Measurements from ENCODE around the gene UBTFL1. TPM values are rescaled to one million over a fixed set of nuclear protein-coding genes. Genes with fewer than 3 reads are reported as not detected.
A peak's percentile ranks its signal among the peaks of the same experiment; 100 is the strongest.
"Not testable (repeated sequence)": the region's sequence is repeated elsewhere in the genome, so short reads cannot be mapped to it uniquely, and the experiment has no call there.

UBTFL1 gene, protein sequence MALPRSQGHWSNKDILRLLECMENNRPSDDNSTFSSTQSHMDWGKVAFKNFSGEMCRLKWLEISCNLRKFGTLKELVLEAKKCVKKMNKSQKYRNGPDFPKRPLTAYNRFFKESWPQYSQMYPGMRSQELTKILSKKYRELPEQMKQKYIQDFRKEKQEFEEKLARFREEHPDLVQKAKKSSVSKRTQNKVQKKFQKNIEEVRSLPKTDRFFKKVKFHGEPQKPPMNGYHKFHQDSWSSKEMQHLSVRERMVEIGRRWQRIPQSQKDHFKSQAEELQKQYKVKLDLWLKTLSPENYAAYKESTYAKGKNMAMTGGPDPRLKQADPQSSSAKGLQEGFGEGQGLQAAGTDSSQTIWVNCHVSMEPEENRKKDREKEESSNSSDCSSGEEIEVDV
- total RNA-seq = not detected

DNA sequence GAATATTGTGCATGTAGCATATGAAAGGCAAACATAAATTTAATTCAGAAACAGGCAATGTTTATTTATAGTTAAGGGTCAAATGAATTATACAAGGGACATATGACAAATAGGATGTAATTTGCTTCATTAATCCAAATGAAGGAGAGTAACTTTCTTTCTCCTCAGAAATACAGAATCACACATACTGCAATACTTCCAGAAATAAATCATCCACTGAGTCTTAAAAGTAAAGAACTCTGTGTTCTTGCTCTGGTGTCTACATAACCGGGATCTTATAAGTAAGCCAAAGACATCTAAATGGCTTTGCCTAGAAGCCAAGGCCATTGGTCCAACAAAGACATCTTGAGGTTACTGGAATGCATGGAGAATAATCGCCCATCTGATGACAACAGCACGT, at the start of gene UBTFL1:
Gene UBTFL1, plus strand, starts transcription at position 301 of the 400 bp plus-strand sequence. Its CDS starts 0 bp downstream, at position 301.
- H3K4me3 ChIP-seq (replicated peaks in 1 of 3); DNase-seq; H3K27me3 ChIP-seq; H3K4me1 ChIP-seq; H3K9me3 ChIP-seq; intact Hi-C loops (cut with DNase I); H3K27ac ChIP-seq; H3K36me3 ChIP-seq: not testable (repeated sequence)
- 40 to 100% methylated on average over 1 to 2 of the region's 3 CpGs for WGBS, 2 donors

DNA sequence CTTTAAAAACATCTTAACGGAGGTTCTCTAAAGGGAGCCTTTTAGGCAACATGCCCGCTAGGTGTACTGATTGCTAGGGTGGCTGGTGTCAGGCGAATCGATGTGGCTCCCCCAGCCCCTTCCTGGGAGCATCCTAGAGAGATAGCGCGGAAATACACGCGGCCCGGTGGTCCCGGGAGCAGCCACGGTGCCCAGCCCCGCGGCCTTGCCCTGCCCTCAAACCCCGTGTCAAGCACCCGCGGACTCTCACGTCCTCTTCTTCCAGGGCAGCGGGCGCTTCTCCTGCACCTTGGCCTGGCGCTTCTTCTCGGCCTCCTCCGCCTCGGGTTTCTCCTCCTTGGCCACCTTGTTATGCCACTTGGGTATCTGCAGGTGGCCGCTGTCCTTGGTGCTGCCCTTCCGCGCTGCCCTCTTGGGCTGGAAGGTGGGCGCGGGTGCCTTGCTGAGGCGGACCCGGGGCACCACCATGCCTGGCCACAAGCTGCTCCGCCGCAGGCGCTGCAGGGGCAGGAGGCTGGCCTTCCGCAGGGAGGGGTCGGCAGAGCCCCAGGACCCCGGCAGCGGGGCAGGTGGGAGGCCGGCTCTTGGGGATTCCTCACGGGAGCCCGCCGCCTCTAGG, 34.0 kb upstream of the UBTFL1 start:
- H3K9me3 ChIP-seq; intact Hi-C loops (cut with DNase I); H3K27me3 ChIP-seq; H3K36me3 ChIP-seq; H3K4me3 ChIP-seq (replicated peaks in 1 of 3); H3K27ac ChIP-seq; H3K4me1 ChIP-seq: not testable (repeated sequence)
- DNase-seq = peak; percentile 11 to 38
- WGBS, 2 donors = no CpG with 5 or more reads among the region's 41 CpGs

DNA sequence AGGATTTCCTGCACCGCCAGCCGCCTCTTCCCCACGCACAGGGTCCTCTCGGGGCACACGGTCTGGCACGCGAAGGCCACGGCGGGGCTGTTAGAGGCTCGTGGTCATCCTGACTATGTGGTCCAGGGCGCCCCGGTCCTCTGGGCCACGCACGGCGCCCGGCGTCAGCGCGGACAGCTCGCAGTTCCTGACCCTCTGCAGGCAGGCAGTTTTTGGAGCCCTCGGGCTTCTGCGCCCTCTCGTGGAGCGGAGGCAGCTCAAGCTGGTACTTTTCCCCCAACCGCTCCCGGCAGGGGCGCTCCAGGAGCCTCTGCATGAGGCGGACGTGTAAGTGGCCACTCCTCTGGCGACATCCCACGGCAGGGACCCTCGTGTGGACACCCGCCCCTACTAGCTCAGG, 33.4 kb upstream of the UBTFL1 start:
- intact Hi-C loops (cut with DNase I); H3K36me3 ChIP-seq; H3K27me3 ChIP-seq; H3K4me1 ChIP-seq; H3K4me3 ChIP-seq (replicated peaks in 1 of 3); H3K27ac ChIP-seq; H3K9me3 ChIP-seq: not testable (repeated sequence)
- DNase-seq = peak; percentile 6 to 16
- WGBS, 2 donors = no CpG with 5 or more reads among the region's 33 CpGs
- TF ChIP-seq, protein P1, sequence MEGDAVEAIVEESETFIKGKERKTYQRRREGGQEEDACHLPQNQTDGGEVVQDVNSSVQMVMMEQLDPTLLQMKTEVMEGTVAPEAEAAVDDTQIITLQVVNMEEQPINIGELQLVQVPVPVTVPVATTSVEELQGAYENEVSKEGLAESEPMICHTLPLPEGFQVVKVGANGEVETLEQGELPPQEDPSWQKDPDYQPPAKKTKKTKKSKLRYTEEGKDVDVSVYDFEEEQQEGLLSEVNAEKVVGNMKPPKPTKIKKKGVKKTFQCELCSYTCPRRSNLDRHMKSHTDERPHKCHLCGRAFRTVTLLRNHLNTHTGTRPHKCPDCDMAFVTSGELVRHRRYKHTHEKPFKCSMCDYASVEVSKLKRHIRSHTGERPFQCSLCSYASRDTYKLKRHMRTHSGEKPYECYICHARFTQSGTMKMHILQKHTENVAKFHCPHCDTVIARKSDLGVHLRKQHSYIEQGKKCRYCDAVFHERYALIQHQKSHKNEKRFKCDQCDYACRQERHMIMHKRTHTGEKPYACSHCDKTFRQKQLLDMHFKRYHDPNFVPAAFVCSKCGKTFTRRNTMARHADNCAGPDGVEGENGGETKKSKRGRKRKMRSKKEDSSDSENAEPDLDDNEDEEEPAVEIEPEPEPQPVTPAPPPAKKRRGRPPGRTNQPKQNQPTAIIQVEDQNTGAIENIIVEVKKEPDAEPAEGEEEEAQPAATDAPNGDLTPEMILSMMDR (IDR thresholded peaks at IDR 0.05) = peak in 1 of 6 experiments; percentile 9

DNA sequence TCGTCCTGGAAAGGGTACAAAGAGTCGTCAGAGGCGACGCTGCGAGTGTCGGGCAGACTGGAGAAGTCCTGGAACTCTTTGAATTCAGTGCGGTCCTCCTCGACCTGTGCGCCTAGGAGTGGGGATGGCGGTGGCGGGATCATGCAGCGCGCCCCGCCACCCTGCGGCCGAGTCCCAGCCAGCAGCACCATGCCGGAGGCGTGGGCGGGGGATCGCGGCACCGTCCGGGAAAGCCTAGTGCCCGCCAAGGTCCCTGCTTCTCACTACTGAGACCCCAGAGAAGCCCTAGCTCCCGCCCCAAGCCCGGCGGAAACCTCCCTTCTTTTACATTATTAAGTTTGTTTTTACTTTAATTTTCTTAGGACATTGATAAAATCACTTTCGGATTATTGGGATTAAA, 32.2 kb upstream of the UBTFL1 start:
- H3K27me3 ChIP-seq; H3K4me3 ChIP-seq (replicated peaks in 1 of 3); DNase-seq; H3K36me3 ChIP-seq; H3K9me3 ChIP-seq; H3K27ac ChIP-seq; H3K4me1 ChIP-seq; intact Hi-C loops (cut with DNase I): not testable (repeated sequence)
- WGBS, 2 donors = 23 to 38% methylated on average over 13 to 14 of the region's 28 CpGs

DNA sequence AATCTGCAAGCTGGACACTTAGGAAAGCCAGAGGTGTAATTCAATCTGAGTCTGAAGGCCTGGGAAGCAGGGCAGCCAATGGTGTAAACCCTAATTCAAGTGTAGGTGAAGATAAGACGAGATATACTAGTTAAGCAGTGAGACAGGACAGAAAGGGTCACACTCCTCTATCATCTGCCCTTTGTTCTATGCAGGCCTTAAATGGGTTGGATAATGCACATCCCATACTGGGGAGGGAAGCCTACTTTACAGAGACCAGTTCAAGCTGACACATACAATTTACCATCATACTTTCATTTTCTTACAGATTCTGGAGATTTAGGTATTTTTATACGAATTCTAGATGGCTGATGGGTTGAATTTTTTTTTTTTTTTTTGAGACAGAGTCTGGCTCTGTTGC, 3.0 kb downstream of the UBTFL1 start:
- H3K27me3 ChIP-seq; H3K4me1 ChIP-seq; H3K36me3 ChIP-seq; DNase-seq; H3K9me3 ChIP-seq; H3K27ac ChIP-seq; intact Hi-C loops (cut with DNase I); H3K4me3 ChIP-seq (replicated peaks in 1 of 3): not testable (repeated sequence)
- 40 to 53% methylated on average over 2 of the region's 2 CpGs for WGBS, 2 donors

DNA sequence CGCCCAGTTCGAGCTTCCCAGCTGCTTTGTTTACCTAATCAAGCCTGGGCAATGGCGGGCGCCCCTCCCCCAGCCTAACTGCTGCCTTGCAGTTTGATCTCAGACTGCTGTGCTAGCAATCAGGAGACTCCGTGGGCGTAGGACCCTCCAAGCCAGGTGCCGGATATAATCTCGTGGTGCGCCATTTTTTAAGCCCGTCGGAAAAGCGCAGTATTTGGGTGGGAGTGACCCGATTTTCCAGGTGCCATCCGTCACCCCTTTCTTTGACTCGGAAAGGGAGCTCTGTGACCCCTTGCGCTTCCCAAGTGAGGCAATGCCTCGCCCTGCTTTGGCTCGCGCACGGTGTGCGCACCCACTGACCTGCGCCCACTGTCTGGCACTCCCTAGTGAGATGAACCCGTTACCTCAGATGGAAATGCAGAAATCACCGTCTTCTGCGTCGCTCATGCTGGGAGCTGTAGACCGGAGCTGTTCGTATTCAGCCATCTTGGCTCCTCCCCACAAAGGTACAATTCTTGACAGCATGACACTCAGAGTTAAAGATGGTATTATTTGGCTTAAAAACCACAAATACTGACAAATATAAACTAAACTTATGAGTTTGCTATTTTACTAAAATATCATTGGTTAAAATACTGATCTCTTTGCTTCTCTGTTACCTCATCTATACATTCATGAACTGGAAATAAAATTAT, 9.6 kb downstream of the UBTFL1 start:
- intact Hi-C loops (cut with DNase I); H3K27ac ChIP-seq; H3K36me3 ChIP-seq; H3K4me1 ChIP-seq; H3K27me3 ChIP-seq; H3K4me3 ChIP-seq (replicated peaks in 1 of 3); H3K9me3 ChIP-seq; DNase-seq: not testable (repeated sequence)
- WGBS, 2 donors = 94 to 97% methylated on average over 22 of the region's 28 CpGs

DNA sequence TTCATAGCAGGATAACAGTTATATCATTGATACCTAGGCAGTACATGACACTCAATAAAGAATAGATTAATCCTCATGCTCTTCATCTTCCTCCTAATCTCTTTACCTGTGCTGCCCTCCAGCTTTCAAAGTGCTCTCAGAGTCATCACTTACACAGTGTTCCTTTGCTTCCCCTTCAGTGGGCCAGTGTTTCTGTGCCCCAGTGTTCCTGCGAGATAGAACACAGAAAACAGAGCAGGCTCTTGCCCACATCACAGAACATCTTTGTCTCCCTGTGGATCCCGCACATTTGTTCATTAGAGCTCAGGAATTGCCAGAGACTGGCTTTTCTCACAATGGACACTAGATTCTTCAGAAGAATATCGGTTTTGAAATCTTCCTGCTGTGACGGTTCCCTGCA, 12.5 kb downstream of the UBTFL1 start:
- H3K36me3 ChIP-seq; intact Hi-C loops (cut with DNase I); DNase-seq; H3K4me3 ChIP-seq (replicated peaks in 1 of 3); H3K9me3 ChIP-seq; H3K27ac ChIP-seq; H3K4me1 ChIP-seq; H3K27me3 ChIP-seq: not testable (repeated sequence)
- 65 to 86% methylated on average over 4 of the region's 4 CpGs for WGBS, 2 donors

DNA sequence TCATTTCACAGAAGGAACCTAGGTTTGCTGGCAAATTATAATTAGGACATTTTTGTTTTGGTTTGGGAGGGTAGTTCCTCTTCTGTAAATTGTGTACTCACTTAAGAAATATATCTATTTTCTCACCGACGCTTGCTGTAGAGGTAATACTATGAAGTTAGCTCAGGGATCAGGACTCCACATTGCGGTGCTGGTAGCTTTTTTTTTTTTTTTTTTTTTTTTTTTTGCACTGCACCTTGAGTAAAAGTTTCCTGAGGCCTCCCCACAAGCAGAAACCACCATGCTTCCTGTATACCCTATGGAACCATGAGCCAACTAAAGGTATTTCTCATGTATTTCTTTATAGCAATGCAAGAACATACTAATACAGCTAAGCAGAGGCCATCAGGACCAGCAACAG, 14.7 kb downstream of the UBTFL1 start:
- H3K36me3 ChIP-seq = no peaks in the 10 kb centered on the region
- no peak overlapping the region for H3K27ac ChIP-seq
- TF ChIP-seq, protein P1 (IDR thresholded peaks at IDR 0.05) = no peak
- TF ChIP-seq POLR2A (IDR thresholded peaks at IDR 0.05) = no peak
- no peaks in the 10 kb centered on the region for H3K4me1 ChIP-seq
- H3K4me3 ChIP-seq (replicated peaks in 1 of 3) = no peak overlapping the region
- 90 to 92% methylated on average over 3 of the region's 3 CpGs for whole genome bisulfite sequencing, 2 donors
- H3K9me3 ChIP-seq = no peaks in the 10 kb centered on the region
- intact Hi-C loops (cut with DNase I) = no loop called here
- no peak for DNase-seq
- H3K27me3 ChIP-seq = no peaks in the 10 kb centered on the region

Data from thyroid gland (tissue), 4 donors.